Ovary (tissue), 3 donors: ENCODE results near the gene ABCA12.

Experiments
- CTCF ChIP-seq, 3 donors: fragments of 450-650 bp in 2 of 3; fragments of 200-600 bp in 1 of 3; IDR thresholded peaks; one replicate each; pipeline versions ENCODE4 v1.5.1 to v1.8.0; 2016 to 2022; ENCODE audit warnings: antibody characterized with exemption in 3 of 3, mild to moderate bottlenecking in 1 of 3
- EP300 ChIP-seq: sonication (generic); formaldehyde crosslinking; IDR thresholded peaks from one replicate; pipeline ENCODE4 v1.6.1; 2017; ENCODE audit warnings: antibody characterized with exemption
- POLR2A ChIP-seq: fragments of 450-650 bp; IDR thresholded peaks from one replicate; pipeline ENCODE4 v1.6.1; 2017; ENCODE audit warnings: antibody characterized with exemption, mild to moderate bottlenecking, moderate library complexity
- donor health status: DM: no; HTN: no; CAD: no.

DNA sequence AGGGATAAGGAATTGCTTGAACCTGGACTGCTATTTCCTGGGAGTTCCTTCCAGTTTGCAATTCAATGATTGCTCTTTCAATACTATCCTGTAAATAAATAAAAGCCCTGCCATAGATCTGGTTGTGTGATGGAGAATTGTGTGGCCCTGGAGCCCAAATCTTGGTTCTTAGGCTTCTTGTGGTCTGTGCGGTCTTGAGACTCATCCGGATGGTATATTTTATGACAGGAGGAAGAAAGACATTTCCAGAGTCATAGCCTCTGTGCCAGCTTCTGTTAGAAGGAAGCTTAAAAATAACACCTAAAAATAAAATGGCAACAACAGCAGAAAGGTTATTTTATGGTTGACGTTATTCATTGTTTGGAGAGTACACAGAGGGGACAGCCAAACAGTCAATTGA, 137.7 kb downstream of the ABCA12 start:
- TF ChIP-seq EP300 (no peak), CTCF (IDR thresholded peaks at IDR 0.05) (no peak), POLR2A (no peak)
